Hepatocyte (in vitro differentiated cells): ENCODE results near the gene RPS6KL1. TPM values are rescaled to one million over a fixed set of nuclear protein-coding genes. Genes with fewer than 3 reads are reported as not detected.

Source experiments
- DNase-seq: peaks from one replicate; pipeline ENCODE4 v3.0.0-alpha.2; 2016; ENCODE audit warnings: low spot score
- H2AFZ ChIP-seq: fragments of 200-600 bp; sonication (generic); 2 replicates; pipeline ENCODE4 v1.6.0; 2016; ENCODE audit warnings: antibody characterized with exemption, mild to moderate bottlenecking
- H3K27ac ChIP-seq: fragments of 200-600 bp; sonication (generic); 2 replicates; pipeline ENCODE4 v1.5.1; 2016; ENCODE audit warnings: mild to moderate bottlenecking
- H3K27me3 ChIP-seq: fragments of 200-600 bp; sonication (generic); 2 replicates; pipeline ENCODE4 v1.6.1; 2016
- H3K36me3 ChIP-seq: fragments of 200-600 bp; sonication (generic); replicated peaks from 2 replicates; pipeline ENCODE4 v1.5.1; 2016; ENCODE audit warnings: low read depth; ENCODE audit not compliant: insufficient read depth
- H3K4me1 ChIP-seq: fragments of 200-600 bp; sonication (generic); 2 replicates; pipeline ENCODE4 v1.5.1; 2016; ENCODE audit warnings: mild to moderate bottlenecking, moderate library complexity; ENCODE audit not compliant: insufficient read depth
- H3K4me2 ChIP-seq: fragments of 200-600 bp; sonication (generic); 2 replicates; pipeline ENCODE4 v1.6.0; 2016
- H3K4me3 ChIP-seq: fragments of 200-600 bp; sonication (generic); 2 replicates; pipeline ENCODE4 v1.5.1; 2016; ENCODE audit warnings: mild to moderate bottlenecking
- H3K79me2 ChIP-seq: fragments of 200-600 bp; sonication (generic); 2 replicates; pipeline ENCODE4 v1.6.0; 2017; ENCODE audit warnings: mild to moderate bottlenecking
- H3K9me2 ChIP-seq: fragments of 200-600 bp; sonication (generic); replicated peaks from 2 replicates; pipeline ENCODE4 v1.6.0; 2017; ENCODE audit warnings: mild to moderate bottlenecking; ENCODE audit not compliant: insufficient read depth
- H3K9me3 ChIP-seq: fragments of 200-600 bp; sonication (generic); 2 replicates; pipeline ENCODE4 v1.5.1; 2016; ENCODE audit warnings: low read depth, mild to moderate bottlenecking
- H4K20me1 ChIP-seq: fragments of 200-600 bp; sonication (generic); 2 replicates; pipeline ENCODE4 v1.6.0; 2016; ENCODE audit warnings: mild to moderate bottlenecking; ENCODE audit not compliant: insufficient read depth, poor library complexity, severe bottlenecking
- EZH2 ChIP-seq: fragments of 200-600 bp; sonication (generic); IDR thresholded peaks from 2 replicates; pipeline ENCODE4 v1.6.1; 2016; ENCODE audit warnings: antibody characterized with exemption, mild to moderate bottlenecking, borderline replicate concordance
- EZH2phosphoT487 ChIP-seq: fragments of 200-600 bp; sonication (generic); IDR thresholded peaks from one replicate; pipeline ENCODE4 v1.6.1; 2018; ENCODE audit warnings: antibody characterized with exemption, mild to moderate bottlenecking, low read depth, moderate library complexity; ENCODE audit not compliant: unreplicated experiment, severe bottlenecking
- WGBS: methylation state at CpG from one replicate; pipeline ENCODE4 v1.1.6; 2016; ENCODE audit warnings: low lambda C conversion rate; ENCODE audit errors: missing lambda C conversion rate; 5-methylcytosine and 5-hydroxymethylcytosine counted together
- polyA plus RNA-seq: library from polyadenylated mRNA; unstranded; fragments of >200 nt; fragmentation: Nextera tagmentation; extraction: Ambion mirVana; gene quantifications from 2 replicates; pipeline ENCODE4 v1.2.1, GENCODE V29; 2016
- total RNA-seq: library from RNA; depleted of rRNA; stranded (reverse); fragments of >200 nt; gene quantifications from 2 replicates; pipeline ENCODE4 v1.2.3, GENCODE V29; 2014
- TF ChIP-seq, protein P1 (sequence below): fragments of 200-600 bp; sonication (generic); IDR thresholded peaks from 2 replicates; pipeline ENCODE4 v1.5.1; 2016; ENCODE audit warnings: antibody characterized with exemption, mild to moderate bottlenecking; ENCODE audit not compliant: poor library complexity

RPS6KL1 gene
- total and polyA plus RNA-seq, 2 experiments from 2014 or later, result 0.18 to 0.57 TPM

DNA sequence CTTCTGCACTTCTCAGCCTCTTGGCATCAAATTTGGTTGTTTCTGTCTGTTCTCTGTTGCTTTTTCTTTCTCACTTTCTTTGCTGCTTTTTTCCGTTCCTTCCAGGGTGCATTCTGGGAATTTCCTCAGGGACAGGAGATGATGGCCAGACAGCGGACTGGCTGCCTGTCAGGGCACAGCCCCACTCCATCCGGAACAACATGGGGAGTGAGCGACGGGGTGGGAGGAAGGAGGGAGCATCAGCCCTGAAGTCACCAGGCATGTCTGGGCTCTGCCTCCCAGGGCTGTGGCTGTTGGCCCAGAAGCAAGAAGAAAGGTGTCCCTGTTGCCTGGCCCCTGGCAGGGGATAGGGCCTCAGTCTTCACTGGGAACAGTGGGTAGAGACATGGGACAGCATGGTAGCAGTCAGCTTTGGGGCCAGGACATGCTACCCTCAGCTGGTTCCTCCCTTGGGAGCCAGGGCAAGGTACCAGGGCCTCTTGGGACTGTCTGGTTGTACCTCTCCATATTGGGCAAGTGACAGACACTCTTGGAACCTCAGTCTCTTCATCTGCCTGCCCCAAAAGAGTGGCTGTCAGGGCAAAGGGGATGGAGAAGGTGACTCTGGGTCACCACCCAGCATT lies 23.7 kb upstream of the RPS6KL1 start:
- H3K4me2 ChIP-seq, result no peak overlapping the region
- no peaks in the 10 kb centered on the region for H3K36me3 ChIP-seq
- TF ChIP-seq, protein P1, sequence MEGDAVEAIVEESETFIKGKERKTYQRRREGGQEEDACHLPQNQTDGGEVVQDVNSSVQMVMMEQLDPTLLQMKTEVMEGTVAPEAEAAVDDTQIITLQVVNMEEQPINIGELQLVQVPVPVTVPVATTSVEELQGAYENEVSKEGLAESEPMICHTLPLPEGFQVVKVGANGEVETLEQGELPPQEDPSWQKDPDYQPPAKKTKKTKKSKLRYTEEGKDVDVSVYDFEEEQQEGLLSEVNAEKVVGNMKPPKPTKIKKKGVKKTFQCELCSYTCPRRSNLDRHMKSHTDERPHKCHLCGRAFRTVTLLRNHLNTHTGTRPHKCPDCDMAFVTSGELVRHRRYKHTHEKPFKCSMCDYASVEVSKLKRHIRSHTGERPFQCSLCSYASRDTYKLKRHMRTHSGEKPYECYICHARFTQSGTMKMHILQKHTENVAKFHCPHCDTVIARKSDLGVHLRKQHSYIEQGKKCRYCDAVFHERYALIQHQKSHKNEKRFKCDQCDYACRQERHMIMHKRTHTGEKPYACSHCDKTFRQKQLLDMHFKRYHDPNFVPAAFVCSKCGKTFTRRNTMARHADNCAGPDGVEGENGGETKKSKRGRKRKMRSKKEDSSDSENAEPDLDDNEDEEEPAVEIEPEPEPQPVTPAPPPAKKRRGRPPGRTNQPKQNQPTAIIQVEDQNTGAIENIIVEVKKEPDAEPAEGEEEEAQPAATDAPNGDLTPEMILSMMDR, result no peak
- TF ChIP-seq EZH2phosphoT487 (no peak), EZH2 (no peak)
- no peaks in the 10 kb centered on the region for H3K9me3 ChIP-seq
- H4K20me1 ChIP-seq, result no peaks in the 10 kb centered on the region
- peaks cover 34% of the 10 kb centered on the region for H3K4me1 ChIP-seq
- H3K27ac ChIP-seq, result no peak overlapping the region
- 42% methylated on average over 5 of the region's 5 CpGs for WGBS
- no peak overlapping the region for H3K4me3 ChIP-seq
- no peak overlapping the region for H2AFZ ChIP-seq
- no peaks in the 10 kb centered on the region for H3K79me2 ChIP-seq
- no peaks in the 10 kb centered on the region for H3K9me2 ChIP-seq
- no peak for DNase-seq
- no peaks in the 10 kb centered on the region for H3K27me3 ChIP-seq

DNA sequence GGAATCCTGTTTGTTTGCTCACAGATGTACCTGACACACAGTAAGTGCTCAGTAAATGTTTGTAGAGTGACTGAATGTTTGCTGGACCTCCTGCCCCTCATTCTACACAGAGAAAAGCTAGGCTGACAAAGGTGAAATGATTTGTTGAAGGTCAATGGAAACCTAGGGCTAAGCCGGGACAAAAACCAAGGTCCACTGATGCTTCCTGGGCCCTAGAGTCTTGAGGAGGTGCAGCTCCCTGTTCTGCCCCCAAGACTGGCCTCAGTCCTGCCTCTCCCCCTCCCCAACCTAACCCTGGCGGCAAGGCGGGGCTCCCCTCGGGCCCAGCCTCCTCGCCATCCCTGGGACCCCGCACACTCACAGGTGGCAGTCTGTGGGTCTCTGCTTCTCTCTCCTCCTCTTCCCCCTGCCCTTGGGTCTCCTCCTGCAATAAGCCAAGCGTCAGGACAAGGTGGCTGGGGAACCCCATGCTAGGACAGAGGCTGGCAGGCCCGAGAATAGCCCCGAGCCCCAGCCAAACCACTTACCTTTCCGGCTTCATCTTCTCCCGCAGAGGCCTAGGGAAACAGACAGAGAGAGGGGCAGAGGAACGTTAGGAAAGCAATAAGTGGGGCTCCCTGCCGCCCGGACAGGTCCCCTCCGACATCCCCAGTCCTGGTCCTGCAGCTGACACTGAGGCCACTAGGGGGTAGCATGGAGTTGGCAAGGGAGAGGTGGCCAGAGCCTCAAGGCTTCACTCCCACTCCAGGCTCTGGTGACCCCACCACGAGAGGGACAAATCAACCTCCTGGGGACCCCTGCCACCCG lies 23.0 kb upstream of the RPS6KL1 start:
- Histone ChIP-seq H3K79me2 (no peaks in the 10 kb centered on the region), H3K36me3 (no peaks in the 10 kb centered on the region), H3K9me2 (no peaks in the 10 kb centered on the region), H3K4me3 (no peak overlapping the region), H3K9me3 (no peaks in the 10 kb centered on the region), H3K27ac (peak overlapping the region; percentile 61), H3K4me2 (peak overlapping the region; percentile 42), H4K20me1 (no peaks in the 10 kb centered on the region), H3K4me1 (peaks cover 27% of the 10 kb centered on the region), H3K27me3 (no peaks in the 10 kb centered on the region), H2AFZ (no peak overlapping the region)
- DNase-seq, result peak; percentile 87
- no peak for TF ChIP-seq EZH2
- TF ChIP-seq, protein P1, result peak; percentile 80
- no peak for TF ChIP-seq EZH2phosphoT487
- 54% methylated on average over 17 of the region's 17 CpGs for WGBS

DNA sequence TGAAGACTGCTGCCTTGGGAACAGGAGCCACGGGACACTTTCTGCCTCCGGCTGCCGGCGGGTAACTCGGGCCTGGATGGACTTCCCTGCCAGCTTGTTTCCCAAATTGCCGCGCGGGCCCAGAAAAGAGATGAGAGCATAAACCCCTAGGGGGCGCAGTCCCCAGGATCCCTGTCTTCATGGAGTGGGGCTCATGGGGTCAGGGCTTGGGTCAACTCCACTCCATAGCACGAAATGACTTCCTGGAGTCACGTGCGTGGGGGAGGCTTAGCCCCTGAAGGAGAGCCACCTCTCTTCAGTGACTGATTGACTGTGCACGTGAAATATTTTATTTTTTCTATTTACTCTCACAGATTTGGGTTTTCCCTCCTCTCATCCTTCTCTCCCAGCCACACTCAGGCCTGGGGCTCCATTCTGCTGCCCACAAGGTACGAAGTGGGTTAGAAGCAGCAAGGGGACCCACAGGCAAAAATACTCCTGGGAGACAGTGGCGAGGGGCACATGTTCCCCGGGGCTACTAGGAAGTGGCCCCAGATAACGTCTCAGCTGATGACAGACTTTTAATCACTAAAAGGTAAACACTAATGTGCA lies 22.3 kb upstream of the RPS6KL1 start:
- Histone ChIP-seq H3K36me3 (no peaks in the 10 kb centered on the region), H3K9me3 (no peaks in the 10 kb centered on the region), H2AFZ (no peak overlapping the region), H3K9me2 (no peaks in the 10 kb centered on the region), H3K79me2 (no peaks in the 10 kb centered on the region), H3K4me3 (no peak overlapping the region), H3K27me3 (no peaks in the 10 kb centered on the region), H3K4me2 (no peak overlapping the region), H3K4me1 (peaks cover 22% of the 10 kb centered on the region), H4K20me1 (no peaks in the 10 kb centered on the region), H3K27ac (peak overlapping the region; percentile 61)
- 59% methylated on average over 17 of the region's 17 CpGs for WGBS
- peak; percentile 62 for DNase-seq
- TF ChIP-seq EZH2phosphoT487 (no peak), EZH2 (no peak)
- TF ChIP-seq, protein P1, result peak; percentile 49
